Esophagus mucosa (tissue), 1 donor: ENCODE results near the gene SEMA7A. TPM values are rescaled to one million over a fixed set of nuclear protein-coding genes. Genes with fewer than 3 reads are reported as not detected.

Experiments
- ATAC-seq: fragments of 200-7000 bp; cut with Tn5 transposase; one replicate; pipeline ENCODE4 v1.9.1; 2020
- total RNA-seq: library from RNA; stranded (reverse); gene quantifications from one replicate; pipeline ENCODE4 v1.2.4, GENCODE V29; 2023
- donor health status: DM: yes; HTN: yes; CAD: no.

SEMA7A gene
- total RNA-seq, 1 donor from 2014 or later = 4.0 TPM

GRCh38 chr15:74415966-74416916 lies 17.5 kb downstream of the SEMA7A start:
- no peak for ATAC-seq

- no peak for ATAC-seq
Measured at GRCh38 chr15:74414603-74415338, 19.0 kb downstream of the SEMA7A start.

- no peak for ATAC-seq
Measured at GRCh38 chr15:74414081-74414580, 19.6 kb downstream of the SEMA7A start.

GRCh38 chr15:74413350-74414080 lies 20.2 kb downstream of the SEMA7A start:
- ATAC-seq = no peak

- ATAC-seq = no peak
Measured at GRCh38 chr15:74412159-74412558, 21.6 kb downstream of the SEMA7A start.

GRCh38 chr15:74411686-74412085 lies 22.1 kb downstream of the SEMA7A start:
- no peak for ATAC-seq

GRCh38 chr15:74410502-74410901 lies 23.3 kb downstream of the SEMA7A start:
- no peak for ATAC-seq

GRCh38 chr15:74409225-74409624 lies 24.5 kb downstream of the SEMA7A start:
- ATAC-seq = no peak

GRCh38 chr15:74408815-74409214 lies 24.9 kb downstream of the SEMA7A start:
- ATAC-seq = no peak

GRCh38 chr15:74408385-74408784 lies 25.4 kb downstream of the SEMA7A start:
- ATAC-seq = no peak

GRCh38 chr15:74406992-74407705 lies 26.6 kb downstream of the SEMA7A start:
- no peak for ATAC-seq

GRCh38 chr15:74406517-74406916 lies 27.2 kb downstream of the SEMA7A start:
- ATAC-seq = no peak

GRCh38 chr15:74405823-74406222 lies 27.9 kb downstream of the SEMA7A start:
- no peak for ATAC-seq

- ATAC-seq = no peak
Measured at GRCh38 chr15:74403991-74404563, 29.7 kb downstream of the SEMA7A start.

GRCh38 chr15:74403588-74403919 lies 30.2 kb downstream of the SEMA7A start:
- ATAC-seq = peak; percentile 3

GRCh38 chr15:74402873-74403587 lies 30.7 kb downstream of the SEMA7A start:
- ATAC-seq = peak; percentile 46

GRCh38 chr15:74402337-74402841 lies 31.4 kb downstream of the SEMA7A start:
- ATAC-seq = no peak

GRCh38 chr15:74400915-74401757 lies 32.6 kb downstream of the SEMA7A start:
- ATAC-seq = no peak

- no peak for ATAC-seq
Measured at GRCh38 chr15:74400313-74400860, 33.4 kb downstream of the SEMA7A start.
